DMS114 treated with DMSO at 0.1 percent for 48 hours (cell line): ENCODE data around the gene CADM4.

Source experiments
- DNase-seq: peaks from one replicate; lab custom pipeline; 2025; ENCODE audit not compliant: unreplicated experiment; lab: John Stamatoyannopoulos, UW

Gene CADM4

GRCh38 chr19:43634506-43634871, 5.2 kb downstream of the CADM4 start:
- no peak for DNase-seq

GRCh38 chr19:43634068-43634467, 5.6 kb downstream of the CADM4 start:
- DNase-seq, result no peak

- no peak for DNase-seq
Observed at GRCh38 chr19:43633520-43633919, 6.1 kb downstream of the CADM4 start.

DNA sequence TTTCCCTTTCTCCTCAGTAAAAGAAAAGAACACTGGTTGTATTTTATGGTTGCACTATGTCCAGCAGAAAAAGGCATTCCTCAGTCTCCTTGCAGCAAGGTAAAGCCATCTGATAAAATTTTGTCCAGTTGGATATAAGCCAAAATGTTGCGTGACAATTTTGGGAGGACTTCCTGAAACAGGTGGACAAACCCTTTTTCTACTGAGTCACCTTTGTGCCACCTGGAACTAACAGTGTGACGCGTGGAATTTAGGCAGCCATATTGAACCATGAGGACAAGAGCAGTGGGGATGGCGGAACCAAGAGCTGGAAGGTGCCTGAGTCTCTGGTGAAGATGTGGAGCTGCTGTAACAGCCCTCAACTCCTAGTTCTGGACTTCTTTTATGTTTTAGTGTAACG, 8.2 kb downstream of the CADM4 start:
- DNase-seq, result no peak

DNA sequence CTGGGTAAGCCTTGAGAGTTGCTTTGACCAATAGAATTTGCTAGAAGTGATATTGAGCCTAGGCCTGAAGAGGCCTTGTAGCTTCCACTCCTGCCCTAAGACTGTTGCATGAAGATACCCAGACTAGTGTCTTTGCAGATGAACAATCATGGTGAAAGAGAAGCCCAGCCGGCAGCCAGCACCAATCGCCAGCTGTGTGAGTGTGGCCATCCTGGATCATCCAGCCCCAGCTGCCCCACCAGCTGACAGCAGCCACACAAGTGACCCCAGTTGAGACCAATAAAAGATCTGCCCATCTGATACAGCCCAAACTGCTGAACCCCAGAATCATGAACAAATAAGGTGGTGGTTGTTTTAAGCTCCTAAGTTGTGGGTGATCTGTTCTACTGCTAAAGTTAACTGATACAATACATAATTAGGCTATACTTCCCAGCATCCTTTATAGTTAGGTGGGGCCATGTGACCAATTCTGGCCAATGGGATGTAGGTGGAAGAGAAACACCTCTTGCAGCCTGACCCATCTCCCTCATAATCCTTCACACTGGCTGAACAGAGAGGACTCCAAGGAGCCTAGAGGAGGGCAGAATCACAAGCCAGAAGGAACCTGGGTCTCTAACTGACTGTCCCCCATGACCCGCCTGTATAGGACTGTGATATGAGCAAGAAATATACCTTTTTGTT, 10.9 kb downstream of the CADM4 start:
- no peak for DNase-seq

DNA sequence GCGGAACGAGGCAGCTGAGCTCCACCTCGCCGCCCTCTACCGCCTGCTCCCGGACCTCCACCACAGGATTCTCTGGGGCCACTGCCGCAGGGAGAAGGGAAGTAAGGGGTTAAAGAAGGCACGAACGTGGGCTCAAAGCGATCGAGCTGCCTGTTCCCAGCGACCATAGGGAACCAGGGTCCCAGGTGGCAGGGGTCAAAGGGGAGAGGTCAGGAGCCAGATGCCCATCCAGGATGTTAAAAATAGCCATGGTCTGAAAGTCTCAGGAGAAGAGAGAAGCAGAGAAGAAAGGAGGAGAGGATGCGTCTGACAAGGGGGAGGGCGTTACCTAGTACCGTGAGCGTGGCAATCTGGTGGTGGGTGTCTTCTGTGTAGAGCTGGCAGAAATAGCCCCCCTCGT, 12.8 kb downstream of the CADM4 start:
- DNase-seq, result no peak

DNA sequence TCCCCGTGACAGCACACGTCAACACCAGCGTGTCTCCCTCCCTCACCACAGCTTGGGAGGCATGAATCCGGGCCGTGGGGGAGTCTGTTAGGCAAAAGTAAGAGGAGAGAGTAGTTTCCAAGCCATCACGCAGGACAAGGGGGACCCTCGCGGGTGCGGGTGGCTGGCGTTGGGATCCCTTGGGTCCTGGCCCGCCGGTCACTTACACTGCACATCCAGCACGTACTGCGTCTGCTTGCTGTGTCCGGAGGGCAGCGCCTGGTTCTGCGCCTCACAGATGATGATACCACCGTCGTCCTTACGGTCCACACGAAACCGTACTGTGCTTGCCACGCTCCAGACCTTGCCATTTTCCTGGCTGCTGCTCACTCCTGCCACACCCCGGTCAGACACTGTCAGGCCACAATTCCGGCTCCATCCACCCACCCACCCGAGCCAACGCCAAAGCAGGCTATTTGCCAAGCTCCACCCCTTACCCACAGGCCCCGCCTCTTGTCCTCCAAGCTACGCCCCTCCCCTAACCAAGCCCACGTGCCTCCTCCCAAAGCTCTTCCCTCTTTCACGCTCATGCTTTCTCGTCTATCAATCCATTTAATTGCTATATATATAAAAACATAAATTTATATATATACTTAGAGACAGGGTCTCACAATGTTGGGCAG, 13.6 kb downstream of the CADM4 start:
- no peak for DNase-seq

DNA sequence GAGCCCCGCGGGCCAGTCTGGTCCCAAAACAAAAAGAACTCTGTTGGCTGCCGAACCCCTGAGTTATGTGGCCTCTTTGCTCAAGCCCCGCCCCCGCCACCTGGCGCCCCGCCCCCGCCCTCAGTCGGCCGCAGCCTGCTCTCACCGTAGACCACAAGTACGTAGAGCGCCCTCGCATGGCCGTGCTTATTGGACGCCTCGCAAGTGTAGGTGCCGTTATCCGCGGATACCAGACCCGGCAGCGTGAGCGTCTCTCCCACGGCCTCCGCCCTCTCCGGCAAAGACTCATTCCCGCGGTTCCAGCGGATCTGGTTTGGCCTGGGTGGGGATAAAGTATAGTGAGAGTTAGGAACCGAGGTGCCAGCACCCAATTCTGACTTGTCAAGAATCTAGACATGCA, 14.7 kb downstream of the CADM4 start:
- no peak for DNase-seq

GRCh38 chr19:43623889-43624670, 15.6 kb downstream of the CADM4 start:
- DNase-seq, result no peak

DNA sequence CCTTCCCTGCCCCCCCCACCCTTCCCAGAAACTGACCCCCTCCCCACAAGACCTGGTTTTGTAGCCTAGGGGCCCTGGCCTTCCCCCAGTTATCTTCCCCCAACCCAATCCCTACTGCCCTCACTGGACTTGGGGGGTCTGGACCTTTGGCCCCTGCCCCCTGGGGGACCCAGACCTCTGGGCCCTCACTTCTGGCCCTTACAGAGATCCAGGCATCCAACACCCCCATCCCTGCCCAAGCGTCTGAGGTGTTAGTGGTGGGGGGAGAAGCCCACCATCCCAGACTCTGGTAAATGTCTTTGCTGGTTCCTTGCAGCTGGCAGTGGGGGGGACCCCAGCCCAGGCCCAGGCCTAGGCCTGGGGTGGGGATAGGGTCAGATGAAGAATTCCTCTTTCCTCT, 16.7 kb downstream of the CADM4 start:
- no peak for DNase-seq

GRCh38 chr19:43622070-43622469, 17.6 kb downstream of the CADM4 start:
- DNase-seq, result no peak

GRCh38 chr19:43620061-43621001, 19.3 kb downstream of the CADM4 start:
- no peak for DNase-seq

- peak; percentile 47 for DNase-seq
Observed at GRCh38 chr19:43619262-43620060, 20.2 kb downstream of the CADM4 start, which contains the start of gene ZNF428. TSS of gene ZNF428 (minus strand) at chr19:43619629. CDS start at chr19:43614304, 5,325 bp downstream.

DNA sequence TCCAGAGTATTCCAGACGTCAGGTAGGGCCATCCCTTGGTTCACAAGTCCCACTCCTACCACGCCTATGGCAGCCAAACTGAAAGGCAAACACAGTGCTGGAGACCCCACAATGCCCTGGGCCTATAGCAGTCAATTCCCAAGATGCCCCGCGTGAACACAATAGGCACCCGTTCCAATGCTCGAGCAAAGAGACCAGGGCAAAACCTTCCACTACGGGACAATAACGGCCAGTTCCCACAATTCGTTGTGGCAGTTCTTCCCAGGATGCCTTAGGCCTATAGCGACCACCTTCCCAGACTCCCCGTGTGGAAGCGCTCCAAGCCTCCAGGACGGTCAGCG, 20.8 kb downstream of the CADM4 start:
- DNase-seq, result peak; percentile 17

GRCh38 chr19:43616954-43617353, 22.7 kb downstream of the CADM4 start:
- DNase-seq, result no peak

GRCh38 chr19:43616306-43616705, 23.3 kb downstream of the CADM4 start:
- no peak for DNase-seq

DNA sequence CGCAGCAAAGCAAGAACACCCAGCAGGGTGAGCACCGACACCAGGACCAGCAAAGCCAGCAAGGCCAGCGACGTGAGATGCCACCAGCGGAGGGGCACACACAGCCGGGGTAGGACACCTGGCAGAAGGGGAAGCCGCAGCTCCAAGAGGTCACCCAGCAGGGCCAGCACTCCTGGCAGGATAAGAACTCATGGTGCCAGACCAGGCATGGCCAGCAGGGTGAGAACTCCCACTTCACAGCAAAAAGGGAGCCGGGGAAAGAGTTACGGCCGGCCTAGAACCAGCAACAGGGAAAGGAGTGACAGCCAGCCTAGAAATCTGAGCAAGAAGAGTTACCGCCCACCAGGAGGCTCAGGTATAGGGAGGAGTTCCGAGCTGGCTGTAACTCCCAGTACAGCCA, 27.3 kb downstream of the CADM4 start:
- DNase-seq, result no peak

GRCh38 chr19:43611788-43612187, 27.9 kb downstream of the CADM4 start, which contains the start of gene SRRM5:
TSS of gene SRRM5 (plus strand) at chr19:43612088. CDS start at chr19:43612122, 34 bp downstream.
- no peak for DNase-seq

GRCh38 chr19:43610493-43610892, 29.2 kb downstream of the CADM4 start:
- DNase-seq, result no peak

DNA sequence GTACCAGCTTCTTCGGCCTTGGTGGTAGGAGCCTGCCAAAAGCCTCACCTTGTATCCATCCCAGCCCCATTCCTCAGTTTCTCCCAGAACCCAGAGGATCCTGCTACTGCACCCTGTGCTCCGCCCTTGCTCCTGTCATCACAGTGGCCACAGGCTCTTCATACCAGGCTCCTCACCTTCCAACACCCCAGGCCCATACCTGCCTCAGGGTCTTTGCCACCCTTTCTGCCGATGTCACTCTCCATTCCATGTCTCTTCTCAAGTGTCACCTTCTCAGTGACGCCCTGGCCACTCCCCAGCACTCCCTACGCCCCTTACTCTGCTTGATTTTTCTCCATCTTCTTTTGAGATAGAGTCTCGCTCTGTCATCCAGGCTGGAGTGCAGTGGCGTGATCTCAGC, 29.8 kb downstream of the CADM4 start:
- no peak for DNase-seq
